Activated naive CD8-positive, alpha-beta T cell treated with anti-CD3 and anti-CD28 coated beads, Interleukin-2, amount 50 U/mL, for 16 hours (primary cell): ENCODE results near the gene ITGB8.

Experiments used
- DNase-seq: peaks from one replicate; pipeline ENCODE4 v3.0.0-alpha.2; 2020; ENCODE audit warnings: low read depth, low spot score

ITGB8 gene

GRCh38 chr7:20340839-20341238, 10.1 kb downstream of the ITGB8 start:
- no peak for DNase-seq

GRCh38 chr7:20343205-20343604, 12.5 kb downstream of the ITGB8 start:
- no peak for DNase-seq

- DNase-seq, result no peak
These were observed 13.2 kb downstream of the ITGB8 start for GRCh38 chr7:20343941-20344340.

- no peak for DNase-seq
These were observed 13.7 kb downstream of the ITGB8 start for GRCh38 chr7:20344396-20344795.

GRCh38 chr7:20346577-20346976, 15.9 kb downstream of the ITGB8 start:
- no peak for DNase-seq

- no peak for DNase-seq
These were observed 17.0 kb downstream of the ITGB8 start for GRCh38 chr7:20347680-20348079.

GRCh38 chr7:20348125-20348807, 17.6 kb downstream of the ITGB8 start:
- no peak for DNase-seq

- no peak for DNase-seq
These were observed 19.8 kb downstream of the ITGB8 start for GRCh38 chr7:20350518-20350951.

GRCh38 chr7:20350996-20351692, 20.4 kb downstream of the ITGB8 start:
- no peak for DNase-seq

GRCh38 chr7:20351901-20352300, 21.2 kb downstream of the ITGB8 start:
- no peak for DNase-seq

- no peak for DNase-seq
These were observed 22.0 kb downstream of the ITGB8 start for GRCh38 chr7:20352573-20353306.

GRCh38 chr7:20354610-20355528, 24.2 kb downstream of the ITGB8 start:
- no peak for DNase-seq

- no peak for DNase-seq
These were observed 27.4 kb downstream of the ITGB8 start for GRCh38 chr7:20358106-20358505.

- no peak for DNase-seq
These were observed 28.1 kb downstream of the ITGB8 start for GRCh38 chr7:20358762-20359282.

- DNase-seq, result no peak
These were observed 28.8 kb downstream of the ITGB8 start for GRCh38 chr7:20359341-20359963.

GRCh38 chr7:20362574-20363253, 32.0 kb downstream of the ITGB8 start:
- DNase-seq, result no peak

- no peak for DNase-seq
These were observed 34.0 kb downstream of the ITGB8 start for GRCh38 chr7:20364571-20365196.

GRCh38 chr7:20365486-20365885, 34.8 kb downstream of the ITGB8 start:
- DNase-seq, result no peak

- no peak for DNase-seq
These were observed 43.7 kb downstream of the ITGB8 start for GRCh38 chr7:20374399-20374798.

GRCh38 chr7:20376796-20377195, 46.1 kb downstream of the ITGB8 start:
- DNase-seq, result no peak
